ENCODE data around the gene MRAS. TPM values are rescaled to one million over a fixed set of nuclear protein-coding genes. Genes with fewer than 3 reads are reported as not detected.

Gene MRAS
- polyA plus RNA-seq, 1 donor (not counting 4 experiments of a cell fraction or from before 2014, with no cell fraction given), result 7.7 TPM

GRCh38 chr3:138367911-138368310 lies 19.5 kb downstream of the MRAS start:
- no peaks in the 10 kb centered on the region for H3K36me3 ChIP-seq (ENCODE audit: control insufficient read depth in 2 of 2, extremely low read depth in 1 of 2, insufficient read depth in 2 of 2, low read length in 2 of 2)
- H4K20me1 ChIP-seq (ENCODE audit: control insufficient read depth, extremely low read depth, insufficient read depth, low read length), result no peaks in the 10 kb centered on the region
- no peak for FAIRE-seq
- H3K27ac ChIP-seq (ENCODE audit: control insufficient read depth, insufficient read depth, low read length), result no peak overlapping the region
- no peaks in the 10 kb centered on the region for H3K9me3 ChIP-seq (ENCODE audit: control insufficient read depth, low read depth, low read length)
- no peaks in the 10 kb centered on the region for H3K79me2 ChIP-seq (ENCODE audit: control insufficient read depth, insufficient read depth, low read length)
- no peak for DNase-seq (ENCODE audit: low read depth, low spot score)
- no peak for TF ChIP-seq CTCF (optimal IDR thresholded peaks at IDR 0.05 in 1 of 3, IDR thresholded peaks at IDR 0.05 in 1 of 3, conservative IDR thresholded peaks at IDR 0.05 in 1 of 3; ENCODE audit: extremely low read depth in 1 of 3, insufficient read depth in 2 of 3, low read length in 3 of 3)
- no peak for TF ChIP-seq EZH2 (IDR thresholded peaks at IDR 0.05; ENCODE audit: low read length)
- no peak overlapping the region for H3K4me3 ChIP-seq (ENCODE audit: control insufficient read depth in 2 of 3, extremely low read depth in 1 of 3, insufficient read depth in 2 of 3, low read depth in 1 of 3, low read length in 3 of 3)
- H3K4me1 ChIP-seq (ENCODE audit: control insufficient read depth, extremely low read depth, insufficient read depth, low read length), result no peaks in the 10 kb centered on the region
- dilution Hi-C loops (cut with MboI; ENCODE audit: extremely low pct_ligation_motif_present, low sequenced_read_pairs), result no loop called here
- no peak overlapping the region for H2AFZ ChIP-seq (ENCODE audit: control insufficient read depth, low read length)
- H3K4me2 ChIP-seq (ENCODE audit: control insufficient read depth, extremely low read depth, insufficient read depth, low read depth, low read length), result no peak overlapping the region
- no peak overlapping the region for H3K9ac ChIP-seq (ENCODE audit: control insufficient read depth, extremely low read depth, insufficient read depth, low read length)
- peaks cover 4% of the 10 kb centered on the region for H3K27me3 ChIP-seq (ENCODE audit: control insufficient read depth, extremely low read depth, insufficient read depth, low read length)
- no peaks in the 10 kb centered on the region for H3K9me1 ChIP-seq (ENCODE audit: control insufficient read depth, extremely low read depth, insufficient read depth, low read length)

GRCh38 chr3:138369151-138369900 lies 20.9 kb downstream of the MRAS start:
- FAIRE-seq, result no peak

More at GRCh38 chr3:138369151-138369900, 20.9 kb downstream of the MRAS start:
- Histone ChIP-seq H3K27ac (ENCODE audit: control insufficient read depth, insufficient read depth, low read length) (no peak overlapping the region), H3K79me2 (ENCODE audit: control insufficient read depth, insufficient read depth, low read length) (no peaks in the 10 kb centered on the region), H3K9ac (ENCODE audit: control insufficient read depth, extremely low read depth, insufficient read depth, low read length) (no peak overlapping the region), H3K36me3 (ENCODE audit: control insufficient read depth in 2 of 2, extremely low read depth in 1 of 2, insufficient read depth in 2 of 2, low read length in 2 of 2) (no peaks in the 10 kb centered on the region), H3K9me3 (ENCODE audit: control insufficient read depth, low read depth, low read length) (no peaks in the 10 kb centered on the region), H3K9me1 (ENCODE audit: control insufficient read depth, extremely low read depth, insufficient read depth, low read length) (no peaks in the 10 kb centered on the region), H3K4me1 (ENCODE audit: control insufficient read depth, extremely low read depth, insufficient read depth, low read length) (no peaks in the 10 kb centered on the region), H3K4me3 (ENCODE audit: control insufficient read depth in 2 of 3, extremely low read depth in 1 of 3, insufficient read depth in 2 of 3, low read depth in 1 of 3, low read length in 3 of 3) (no peak overlapping the region), H4K20me1 (ENCODE audit: control insufficient read depth, extremely low read depth, insufficient read depth, low read length) (no peaks in the 10 kb centered on the region), H3K27me3 (ENCODE audit: control insufficient read depth, extremely low read depth, insufficient read depth, low read length) (no peaks in the 10 kb centered on the region), H3K4me2 (ENCODE audit: control insufficient read depth, extremely low read depth, insufficient read depth, low read depth, low read length) (no peak overlapping the region), H2AFZ (ENCODE audit: control insufficient read depth, low read length) (no peak overlapping the region)
- no peak for TF ChIP-seq EZH2 (IDR thresholded peaks at IDR 0.05; ENCODE audit: low read length)
- no peak for TF ChIP-seq CTCF (optimal IDR thresholded peaks at IDR 0.05 in 1 of 3, IDR thresholded peaks at IDR 0.05 in 1 of 3, conservative IDR thresholded peaks at IDR 0.05 in 1 of 3; ENCODE audit: extremely low read depth in 1 of 3, insufficient read depth in 2 of 3, low read length in 3 of 3)
- DNase-seq (ENCODE audit: low read depth, low spot score), result no peak
- dilution Hi-C loops (cut with MboI; ENCODE audit: extremely low pct_ligation_motif_present, low sequenced_read_pairs), result no loop called here
